Measurements from ENCODE around the gene PRDM11.

Gene PRDM11

GRCh38 chr11:45158210-45158731, 11.8 kb downstream of the PRDM11 start:
- no peak for DNase-seq

GRCh38 chr11:45158891-45159605, 12.6 kb downstream of the PRDM11 start:
- no peak for DNase-seq

- no peak for DNase-seq
Measured at GRCh38 chr11:45159781-45160365, 13.4 kb downstream of the PRDM11 start.

GRCh38 chr11:45161252-45162063, 15.0 kb downstream of the PRDM11 start:
- no peak for DNase-seq

DNA sequence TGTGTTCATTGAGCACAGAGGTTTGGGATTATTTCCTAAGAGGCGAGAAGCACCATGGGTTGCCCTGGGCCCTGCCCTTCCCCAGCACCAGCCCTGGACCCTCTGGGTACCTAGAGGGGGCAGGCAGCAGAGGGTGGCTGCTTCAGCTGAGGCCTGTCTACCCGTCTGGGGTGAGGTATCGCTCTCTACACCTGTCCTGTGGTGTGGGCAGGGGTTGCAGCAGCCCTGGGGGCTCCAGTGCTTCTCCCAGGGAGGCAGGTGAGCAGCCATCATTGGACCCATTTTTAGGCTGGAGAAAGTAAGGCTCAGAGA, 15.6 kb downstream of the PRDM11 start:
- DNase-seq: no peak

- DNase-seq: no peak
Measured at GRCh38 chr11:45162916-45163879, 16.8 kb downstream of the PRDM11 start.

DNA sequence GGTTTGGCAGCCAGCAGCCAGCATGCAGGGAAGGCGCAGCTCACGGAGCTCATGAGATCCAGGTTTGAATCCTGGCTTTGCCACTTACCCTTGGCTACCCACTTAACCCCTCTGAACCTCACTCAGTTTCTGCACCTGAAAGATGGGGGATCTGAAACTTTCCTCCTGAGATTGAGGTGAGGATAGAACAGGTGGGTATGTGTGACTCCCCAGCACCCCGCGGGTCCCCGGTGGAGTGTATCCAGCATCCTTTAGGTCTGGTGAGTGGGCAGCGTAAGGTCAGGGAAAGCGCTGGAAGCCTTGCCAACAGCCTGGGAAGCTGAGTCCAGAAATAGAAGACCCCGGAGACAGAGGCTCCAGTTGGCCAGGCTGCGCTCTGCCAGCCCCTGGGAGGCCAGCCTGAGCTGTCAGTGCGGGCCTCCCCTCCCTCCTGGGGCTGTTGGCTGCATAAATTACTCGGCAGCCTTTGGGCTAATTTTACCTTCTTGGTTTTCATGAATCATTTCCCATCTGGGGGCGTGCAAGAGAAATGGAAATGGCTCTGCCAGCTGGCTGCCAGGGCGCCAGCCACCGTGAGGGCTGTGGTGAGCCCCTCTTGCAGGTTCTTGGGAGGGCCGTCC, 17.6 kb downstream of the PRDM11 start:
- no peak for DNase-seq

DNA sequence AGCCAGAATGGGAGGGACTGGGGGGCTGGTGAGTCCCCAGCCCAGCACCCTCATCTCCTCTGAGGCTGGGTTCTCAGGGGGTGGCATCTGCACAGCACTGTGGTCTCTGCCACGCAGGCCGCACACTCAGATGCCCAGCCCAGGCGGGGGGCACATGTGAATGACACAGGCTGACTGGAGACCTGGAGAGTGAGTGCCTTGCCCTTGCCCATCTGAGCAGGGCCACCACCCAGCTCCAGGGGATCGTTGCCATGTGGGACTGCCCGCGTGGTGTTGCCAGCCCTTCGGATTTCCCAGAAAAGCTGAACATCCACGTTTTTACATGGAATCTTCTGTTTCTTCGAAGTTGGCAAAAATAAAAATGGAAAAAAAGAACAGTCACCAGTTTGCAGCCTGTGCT, 18.9 kb downstream of the PRDM11 start:
- no peak for DNase-seq

- DNase-seq: no peak
Measured at GRCh38 chr11:45165806-45166603, 19.6 kb downstream of the PRDM11 start.

DNA sequence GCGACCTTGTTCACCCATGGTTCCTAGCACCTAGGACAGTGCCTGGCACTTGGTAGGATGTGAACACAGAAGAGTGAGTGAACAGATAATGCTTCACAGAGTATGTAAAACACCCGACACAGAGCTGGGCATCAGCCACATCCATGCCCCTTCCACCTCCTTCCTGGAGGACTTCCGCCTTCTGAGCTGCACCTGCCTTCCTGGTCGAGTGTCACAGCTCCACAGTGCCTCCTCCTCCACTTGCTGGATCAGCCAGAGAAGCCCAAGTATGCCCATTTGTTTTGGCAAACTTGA, 20.1 kb downstream of the PRDM11 start:
- DNase-seq: no peak

DNA sequence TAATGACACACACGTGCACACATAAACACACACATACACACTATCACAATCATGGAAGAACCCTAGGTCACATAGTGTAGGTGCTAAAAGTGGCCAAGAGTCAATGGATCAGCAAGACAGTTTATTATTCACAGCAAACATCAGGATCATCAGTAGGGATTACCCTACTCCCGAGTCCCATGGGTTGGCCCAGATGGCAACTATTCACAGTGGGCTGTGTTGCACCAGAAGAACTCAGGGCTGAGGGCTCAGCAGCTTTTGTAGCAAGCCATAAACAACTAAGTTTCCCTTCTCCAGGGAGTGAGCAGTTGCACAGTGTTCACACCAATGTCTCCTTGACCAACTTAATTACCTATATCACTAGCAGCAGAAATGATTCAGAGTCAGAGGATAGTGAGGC, 20.8 kb downstream of the PRDM11 start:
- no peak for DNase-seq

DNA sequence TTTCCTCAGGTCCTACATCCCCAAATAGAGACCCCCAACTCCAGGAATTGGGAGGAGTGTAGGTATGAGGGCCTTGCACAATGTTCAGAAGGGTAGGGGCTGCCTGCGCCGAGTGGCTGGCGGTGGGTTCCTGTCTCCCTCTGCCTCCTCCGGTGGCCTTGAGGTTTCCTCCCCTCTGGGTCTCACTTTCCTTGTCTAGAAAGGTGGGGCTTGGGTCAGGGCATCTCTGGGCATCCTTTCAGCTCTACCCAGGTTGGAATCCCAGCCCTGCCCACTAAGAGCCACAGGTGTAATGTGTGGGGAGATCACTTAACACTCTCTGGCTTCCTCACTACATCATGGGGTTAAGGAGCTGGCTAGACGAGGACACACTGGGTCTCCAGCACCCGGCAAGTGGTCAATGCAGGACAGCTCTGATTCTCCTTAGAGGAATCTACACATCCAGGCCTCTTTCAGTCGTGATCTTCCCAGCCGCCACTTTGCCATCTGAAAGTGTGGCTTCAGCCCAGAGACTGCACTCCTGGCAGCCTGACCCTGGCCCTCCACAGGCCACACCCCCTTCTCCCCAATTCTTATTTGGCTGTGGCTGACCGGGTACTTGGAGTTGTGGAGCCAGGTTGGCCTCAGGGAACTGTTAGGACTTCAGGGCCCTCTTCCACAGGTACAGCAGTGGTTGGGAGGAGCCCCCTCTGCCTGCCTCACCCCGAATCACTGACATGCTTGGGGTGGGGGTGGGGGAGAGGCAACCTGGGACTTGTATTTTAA, 22.1 kb downstream of the PRDM11 start:
- DNase-seq: no peak

DNA sequence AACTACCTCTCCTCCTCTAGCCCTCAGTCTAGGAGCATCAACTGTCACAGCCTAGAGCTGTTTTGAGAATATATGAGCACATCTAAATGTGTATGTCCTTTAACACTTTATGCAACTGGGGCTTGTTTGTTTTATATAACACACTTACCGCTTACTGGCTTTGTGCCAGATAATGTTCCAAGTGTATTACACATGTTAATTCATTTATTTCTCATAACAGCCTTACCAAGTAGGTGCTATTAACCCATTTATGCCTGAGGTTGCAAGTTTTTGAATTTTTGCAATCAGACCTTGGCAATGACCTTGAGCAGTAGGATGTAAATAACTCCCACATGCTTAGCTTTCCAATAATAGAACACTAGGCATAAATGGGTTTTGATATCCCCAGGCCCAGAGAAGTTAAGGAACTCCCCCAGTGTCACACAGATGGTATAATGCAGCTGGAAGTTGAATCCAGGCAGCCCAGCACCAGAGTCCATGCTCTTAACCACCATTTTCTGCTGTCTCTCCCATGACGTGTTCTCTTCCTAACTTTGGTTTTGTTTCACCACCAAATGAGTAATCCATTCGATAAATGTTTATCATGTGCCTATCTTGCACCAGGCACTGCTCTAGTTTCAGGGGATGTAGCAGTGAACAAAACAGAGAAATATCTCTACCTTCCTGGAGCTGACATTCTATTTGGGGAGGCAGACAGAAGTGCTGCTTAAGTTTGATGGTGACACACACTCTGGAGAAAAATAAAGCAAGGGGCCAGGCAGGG, 23.1 kb downstream of the PRDM11 start:
- DNase-seq: no peak

- no peak for DNase-seq
Measured at GRCh38 chr11:45170484-45170883, 24.0 kb downstream of the PRDM11 start.

- no peak for DNase-seq
Measured at GRCh38 chr11:45171550-45171949, 25.1 kb downstream of the PRDM11 start.

DNA sequence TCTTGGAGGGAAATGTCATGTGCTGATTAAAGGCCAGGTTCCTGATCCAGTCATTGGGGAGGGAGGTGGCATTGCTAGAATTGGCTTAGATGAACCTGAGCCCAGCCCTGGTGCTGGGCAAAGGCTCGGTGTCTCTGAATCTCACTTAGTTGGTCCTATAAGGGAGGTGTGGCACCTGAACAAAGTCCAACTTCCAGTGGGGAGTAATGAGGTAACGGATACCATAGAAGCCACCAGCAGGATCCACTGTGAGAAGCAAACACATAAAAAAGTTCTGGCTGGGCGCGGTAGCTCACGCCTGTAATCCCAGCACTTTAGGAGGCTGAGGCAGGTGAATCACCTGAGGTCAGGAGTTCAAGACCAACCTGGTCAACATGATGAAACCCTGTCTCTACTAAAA, 26.6 kb downstream of the PRDM11 start:
- DNase-seq: no peak

DNA sequence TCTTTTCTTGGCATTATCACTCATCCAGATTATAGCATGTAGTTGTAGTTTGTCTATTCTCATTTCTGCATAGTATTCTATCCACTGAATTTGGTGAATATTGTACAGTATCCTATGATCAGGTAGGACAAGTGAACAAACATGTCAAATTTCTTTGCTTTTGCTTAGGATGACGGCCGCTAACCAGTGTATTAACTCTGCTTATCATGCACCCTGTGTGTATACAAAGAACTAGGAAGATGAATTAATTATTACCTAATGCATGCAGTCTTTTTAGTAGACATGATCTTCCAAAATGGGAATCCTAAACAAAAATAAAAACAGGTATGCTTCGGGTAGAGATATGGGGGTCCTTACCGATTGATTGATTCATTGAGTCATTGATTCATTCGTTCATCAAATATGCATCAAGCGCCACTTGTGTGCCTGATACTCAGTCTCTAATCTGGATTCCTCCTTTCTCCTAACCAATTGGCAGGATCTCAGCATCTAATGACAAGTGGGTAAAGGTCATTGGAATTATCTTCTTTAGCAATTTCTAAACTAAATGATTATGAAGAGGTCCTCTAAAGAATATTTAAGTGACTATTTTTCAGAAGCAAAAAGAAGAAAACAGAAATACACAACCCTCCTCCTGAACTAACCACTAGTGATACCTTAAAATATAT, 27.9 kb downstream of the PRDM11 start:
- no peak for DNase-seq

GRCh38 chr11:45174963-45175362, 28.5 kb downstream of the PRDM11 start:
- no peak for DNase-seq

DNA sequence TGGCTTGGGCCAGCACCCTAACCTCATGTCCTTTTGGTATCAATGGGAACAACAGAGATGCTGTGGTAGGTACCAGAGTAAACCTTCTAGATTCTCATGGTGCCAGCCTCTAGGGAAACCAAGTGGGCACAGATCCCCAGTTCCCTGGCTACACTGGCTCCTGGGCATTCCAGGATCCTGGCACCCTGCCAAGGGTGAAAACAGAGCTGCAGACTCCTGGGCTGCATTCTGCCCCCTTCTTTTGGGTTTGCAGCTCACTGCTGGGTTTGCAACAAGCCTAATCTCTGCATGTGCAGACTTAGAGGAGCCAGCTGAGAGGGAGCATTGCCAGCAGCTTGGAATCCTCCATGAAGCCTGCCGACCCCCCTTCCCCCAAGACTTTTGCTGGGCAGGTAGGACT, 30.6 kb downstream of the PRDM11 start:
- DNase-seq: no peak

- DNase-seq: no peak
Measured at GRCh38 chr11:45178223-45178622, 31.8 kb downstream of the PRDM11 start.

All from CD4-positive, alpha-beta T cell treated with Interferon gamma for 1 hour (primary cell).